Aorta (tissue), 5 donors: ENCODE results near the gene RHPN2. TPM values are rescaled to one million over a fixed set of nuclear protein-coding genes. Genes with fewer than 3 reads are reported as not detected.
"Not testable (repeated sequence)": the region's sequence is repeated elsewhere in the genome, so short reads cannot be mapped to it uniquely, and the experiment has no call there.

Experiments used
- ATAC-seq: fragments of 200-7000 bp; cut with Tn5 transposase; one replicate; pipeline ENCODE4 v1.9.1; 2022; ENCODE audit warnings: moderate library complexity; ENCODE audit not compliant: low FRiP score
- DNase-seq, 2 donors: peaks; one replicate each; pipeline ENCODE4 v3.0.0-alpha.2; 2020
- H3K27ac ChIP-seq, 2 donors: one replicate each; pipeline ENCODE4 v1.5.1; 2013; ENCODE audit warnings: low read length in 2 of 2, mild to moderate bottlenecking in 2 of 2, moderate library complexity in 2 of 2, control low read depth in 1 of 2, inconsistent platforms in 1 of 2, low read depth in 1 of 2
- H3K27me3 ChIP-seq, 2 donors: one replicate each; pipeline ENCODE4 v1.6.1; 2013; ENCODE audit warnings: control low read depth in 1 of 2, low read length in 1 of 2, mild to moderate bottlenecking in 1 of 2, moderate library complexity in 1 of 2; ENCODE audit not compliant: insufficient read depth in 2 of 2, control insufficient read depth in 1 of 2
- H3K36me3 ChIP-seq, 2 donors: one replicate each; pipeline ENCODE4 v1.6.1; 2013; ENCODE audit warnings: control low read depth in 1 of 2, low read length in 1 of 2, mild to moderate bottlenecking in 1 of 2; ENCODE audit not compliant: insufficient read depth in 2 of 2, control insufficient read depth in 1 of 2
- H3K4me1 ChIP-seq, 2 donors: one replicate each; pipeline ENCODE4 v1.6.1; 2013; ENCODE audit warnings: low read length in 2 of 2, control low read depth in 1 of 2, mild to moderate bottlenecking in 1 of 2, moderate library complexity in 1 of 2; ENCODE audit not compliant: insufficient read depth in 2 of 2, control insufficient read depth in 1 of 2
- H3K4me3 ChIP-seq, 2 donors: one replicate each; pipeline ENCODE4 v1.5.1; 2013; ENCODE audit warnings: low read length in 2 of 2, control low read depth in 1 of 2, mild to moderate bottlenecking in 1 of 2
- H3K9me3 ChIP-seq: one replicate; pipeline ENCODE4 v1.6.1; 2013; ENCODE audit warnings: mild to moderate bottlenecking, low read length; ENCODE audit not compliant: control insufficient read depth
- WGBS, 2 donors: extraction: QIAGEN DNeasy Blood & Tissue Kit; methylation state at CpG; one replicate each; pipeline ENCODE4 v1.1.7; 2013; 5-methylcytosine and 5-hydroxymethylcytosine counted together
- intact Hi-C, 2 donors: fragments of 100-400 bp; cut with DNase I; formaldehyde crosslinking; loops; one replicate each; pipeline versions ENCODE4 v1.14.2 to v1.15.0; 2022
- polyA plus RNA-seq, 2 donors: library from polyadenylated mRNA; stranded (reverse); fragments of 200-250 nt; gene quantifications; one replicate each; pipeline ENCODE4 v1.2.3, GENCODE V29; 2013
- total RNA-seq, 2 donors: library from RNA; stranded (reverse); fragmentation: NEBNext Ultra II Directional; extraction: Animal tissue kit (Norgen Biotek cat#: 25700); gene quantifications; one replicate each; pipeline ENCODE4 v1.2.1, GENCODE V29; 2021
- donor health status: healthy with polysubstance abuse.
- donor health status: Bipolar disorder and iron deficiency.
- donor health status: DM: no; HTN: no; CAD: no.
- donor health status: DM: no; HTN: no; CAD: no.
- donor health status: DM: yes; HTN: yes; CAD: no.

Gene RHPN2
- total and polyA plus RNA-seq, 4 donors: 0.33 to 5.0 (median 1.5) TPM

- no peak overlapping the region for H3K4me3 ChIP-seq
- intact Hi-C loops: no loop called here
- no peaks in the 10 kb centered on the region for H3K4me1 ChIP-seq
- no peaks in the 10 kb centered on the region for H3K27me3 ChIP-seq
- 95 to 98% methylated on average over 1 of the region's 1 CpG for WGBS, 2 donors
- no peaks in the 10 kb centered on the region for H3K36me3 ChIP-seq
- H3K27ac ChIP-seq: no peak overlapping the region
- DNase-seq: no peak
- H3K9me3 ChIP-seq: no peaks in the 10 kb centered on the region
- ATAC-seq: no peak
These were observed 24.9 kb downstream of the RHPN2 start for GRCh38 chr19:33039815-33040214.

DNA sequence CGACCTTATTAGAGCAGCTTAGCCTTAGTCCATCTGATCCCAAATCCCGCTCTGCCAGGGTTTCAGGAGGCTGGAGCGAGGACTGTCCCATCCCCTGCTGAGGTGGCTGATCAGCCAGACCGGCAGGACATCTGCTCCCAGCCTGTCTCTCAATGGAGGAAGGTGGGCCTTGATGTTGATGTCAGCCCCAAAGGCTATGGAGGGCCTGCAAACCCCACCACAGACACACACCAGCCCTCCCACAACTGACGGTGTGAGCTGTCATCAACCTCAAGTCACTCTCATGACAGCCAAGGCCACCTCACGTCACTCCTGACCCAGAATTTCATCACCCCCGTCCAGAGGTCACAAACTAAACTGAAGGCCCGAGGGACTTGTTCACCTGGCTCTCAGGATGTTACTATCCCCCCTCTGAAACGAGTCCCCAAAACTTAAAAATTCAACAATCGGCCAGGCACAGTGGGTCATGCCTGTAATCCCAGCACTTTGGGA lies 25.5 kb downstream of the RHPN2 start:
- intact Hi-C loops: no loop called here
- ATAC-seq (no peak), DNase-seq (no peak)
- Histone ChIP-seq H3K27me3 (no peaks in the 10 kb centered on the region), H3K4me3 (no peak overlapping the region), H3K27ac (no peak overlapping the region), H3K9me3 (no peaks in the 10 kb centered on the region), H3K4me1 (no peaks in the 10 kb centered on the region), H3K36me3 (no peaks in the 10 kb centered on the region)
- WGBS, 2 donors: 87 to 89% methylated on average over 10 of the region's 10 CpGs

GRCh38 chr19:33037168-33038025 lies 27.3 kb downstream of the RHPN2 start:
- 88 to 89% methylated on average over 17 to 18 of the region's 18 CpGs for WGBS, 2 donors
- DNase-seq, H3K9me3 ChIP-seq, intact Hi-C loops, H3K36me3 ChIP-seq, H3K4me1 ChIP-seq, H3K27ac ChIP-seq, ATAC-seq, H3K27me3 ChIP-seq, H3K4me3 ChIP-seq: not testable (repeated sequence)

DNA sequence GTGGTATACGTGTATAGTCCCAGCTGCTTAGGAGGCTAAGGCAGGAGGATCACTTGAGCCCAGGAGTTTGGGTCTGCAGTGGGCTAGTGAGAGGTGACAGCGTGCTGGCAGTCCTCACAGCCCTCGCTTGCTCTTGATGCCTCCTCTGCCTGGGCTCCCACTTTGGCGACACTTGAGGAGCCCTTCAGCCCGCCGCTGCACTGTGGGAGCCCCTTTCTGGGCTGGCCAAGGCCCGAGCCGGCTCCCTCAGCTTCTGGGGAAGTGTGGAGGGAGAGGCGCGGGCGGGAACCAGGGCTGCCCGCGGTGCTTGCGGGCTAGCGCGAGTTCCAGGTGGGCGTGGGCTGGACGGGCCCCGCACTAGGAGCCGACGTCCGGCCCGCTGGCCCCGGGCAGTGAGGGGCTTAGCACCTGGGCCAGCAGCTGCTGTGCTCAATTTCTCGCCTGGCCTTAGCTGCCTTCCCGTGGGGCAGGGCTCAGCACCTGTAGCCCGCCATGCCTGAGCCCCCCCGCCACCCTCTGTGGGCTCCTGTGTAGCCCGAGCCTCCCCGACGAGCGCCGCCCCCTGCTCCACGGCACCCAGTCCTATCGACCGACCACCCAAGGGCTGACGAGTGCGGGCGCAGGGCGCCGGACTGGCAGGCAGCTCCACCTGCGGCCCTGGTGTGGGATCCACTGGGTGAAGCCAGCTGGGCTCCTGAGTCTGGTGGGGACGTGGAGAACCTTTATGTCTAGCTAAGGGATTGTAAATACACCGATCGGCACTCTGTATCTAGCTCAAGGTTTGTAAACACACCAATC lies 28.1 kb downstream of the RHPN2 start:
- WGBS, 2 donors: 97% methylated on average over 42 to 45 of the region's 45 CpGs
- DNase-seq, H3K27me3 ChIP-seq, H3K4me3 ChIP-seq, H3K36me3 ChIP-seq, H3K9me3 ChIP-seq, H3K4me1 ChIP-seq, ATAC-seq, intact Hi-C loops, H3K27ac ChIP-seq: not testable (repeated sequence)

DNA sequence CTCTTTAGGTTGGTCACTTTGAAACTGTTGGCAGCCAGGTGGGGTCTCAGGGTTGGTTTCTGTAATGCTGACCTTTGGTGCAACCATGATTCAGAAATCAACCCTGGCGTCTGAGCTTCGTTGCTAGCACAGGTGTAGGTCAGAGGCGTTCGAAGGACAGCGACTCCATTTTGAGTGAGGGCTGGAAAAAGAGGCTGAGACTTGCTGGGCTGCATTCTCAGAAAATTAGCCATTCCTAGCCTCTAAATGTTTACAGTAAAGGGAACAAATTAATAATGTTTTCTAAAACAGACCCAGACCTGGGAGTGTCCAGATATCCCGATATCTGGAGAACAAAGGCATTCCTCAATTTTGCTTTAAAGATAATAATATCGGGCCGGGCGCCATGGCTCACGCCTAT lies 29.2 kb downstream of the RHPN2 start:
- no peaks in the 10 kb centered on the region for H3K4me1 ChIP-seq
- no peaks in the 10 kb centered on the region for H3K36me3 ChIP-seq
- no peaks in the 10 kb centered on the region for H3K27me3 ChIP-seq
- intact Hi-C loops: no loop called here
- ATAC-seq (no peak), DNase-seq (no peak)
- WGBS, 2 donors: 96 to 97% methylated on average over 10 of the region's 10 CpGs
- H3K4me3 ChIP-seq: no peak overlapping the region
- H3K9me3 ChIP-seq: no peaks in the 10 kb centered on the region
- H3K27ac ChIP-seq: no peak overlapping the region

GRCh38 chr19:33032218-33032781 lies 32.4 kb downstream of the RHPN2 start:
- H3K36me3 ChIP-seq: no peaks in the 10 kb centered on the region
- ATAC-seq (no peak), DNase-seq (no peak)
- intact Hi-C loops: no loop called here
- no peak overlapping the region for H3K27ac ChIP-seq
- H3K27me3 ChIP-seq: no peaks in the 10 kb centered on the region
- no peak overlapping the region for H3K4me3 ChIP-seq
- no peaks in the 10 kb centered on the region for H3K4me1 ChIP-seq
- WGBS, 2 donors: 79 to 81% methylated on average over 8 of the region's 8 CpGs
- H3K9me3 ChIP-seq: peaks cover 1% of the 10 kb centered on the region

- intact Hi-C loops: no loop called here
- no peaks in the 10 kb centered on the region for H3K36me3 ChIP-seq
- WGBS, 2 donors: 95 to 96% methylated on average over 9 of the region's 9 CpGs
- H3K4me3 ChIP-seq: no peak overlapping the region
- ATAC-seq: no peak
- no peak for DNase-seq
- no peaks in the 10 kb centered on the region for H3K27me3 ChIP-seq
- H3K27ac ChIP-seq: no peak overlapping the region
- H3K4me1 ChIP-seq: no peaks in the 10 kb centered on the region
- peaks cover 1% of the 10 kb centered on the region for H3K9me3 ChIP-seq
These were observed 34.9 kb downstream of the RHPN2 start for GRCh38 chr19:33029746-33030303.

- ATAC-seq, H3K36me3 ChIP-seq, H3K4me1 ChIP-seq, H3K9me3 ChIP-seq, H3K27ac ChIP-seq, DNase-seq, intact Hi-C loops, H3K4me3 ChIP-seq, H3K27me3 ChIP-seq: not testable (repeated sequence)
- WGBS, 2 donors: 95 to 96% methylated on average over 5 of the region's 5 CpGs
These were observed 38.1 kb downstream of the RHPN2 start for GRCh38 chr19:33026602-33027001.
